EL (cell line): ENCODE measurements around the gene KRTAP12-2.
"Not testable (repeated sequence)": the region's sequence is repeated elsewhere in the genome, so short reads cannot be mapped to it uniquely, and the experiment has no call there.

ENCODE experiments used
- DNase-seq: peaks from one replicate; pipeline ENCODE4 v3.0.0-alpha.2; 2016

The KRTAP12-2 gene

DNA sequence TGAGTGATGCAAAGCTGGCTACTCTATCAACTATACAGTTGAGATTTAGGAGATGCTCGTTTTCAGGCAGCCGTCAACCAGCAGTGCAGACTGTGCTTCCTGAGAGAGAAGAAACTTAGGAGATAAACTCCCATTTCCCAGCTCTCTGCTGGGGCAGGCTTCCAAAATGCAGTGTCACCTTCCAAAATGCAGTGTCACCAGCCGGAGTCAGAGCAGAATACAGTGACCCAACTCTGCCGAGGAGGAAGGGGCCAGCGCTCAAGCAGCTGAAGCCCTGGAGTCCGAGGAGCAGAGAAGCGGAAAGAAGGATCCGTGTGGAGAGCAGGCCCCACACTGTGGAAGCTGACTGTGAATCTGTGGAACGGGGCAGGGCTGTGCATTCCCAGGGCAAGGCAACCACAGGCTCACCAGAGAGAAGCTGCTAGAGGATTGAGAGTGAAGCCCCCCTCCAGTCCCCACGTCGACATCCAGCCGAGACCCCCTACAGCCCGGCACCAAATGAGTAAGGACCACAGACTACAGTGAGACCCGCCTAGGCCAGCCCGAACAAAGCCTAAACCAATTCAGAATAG, 15.9 kb upstream of the KRTAP12-2 start:
- no peak for DNase-seq

DNA sequence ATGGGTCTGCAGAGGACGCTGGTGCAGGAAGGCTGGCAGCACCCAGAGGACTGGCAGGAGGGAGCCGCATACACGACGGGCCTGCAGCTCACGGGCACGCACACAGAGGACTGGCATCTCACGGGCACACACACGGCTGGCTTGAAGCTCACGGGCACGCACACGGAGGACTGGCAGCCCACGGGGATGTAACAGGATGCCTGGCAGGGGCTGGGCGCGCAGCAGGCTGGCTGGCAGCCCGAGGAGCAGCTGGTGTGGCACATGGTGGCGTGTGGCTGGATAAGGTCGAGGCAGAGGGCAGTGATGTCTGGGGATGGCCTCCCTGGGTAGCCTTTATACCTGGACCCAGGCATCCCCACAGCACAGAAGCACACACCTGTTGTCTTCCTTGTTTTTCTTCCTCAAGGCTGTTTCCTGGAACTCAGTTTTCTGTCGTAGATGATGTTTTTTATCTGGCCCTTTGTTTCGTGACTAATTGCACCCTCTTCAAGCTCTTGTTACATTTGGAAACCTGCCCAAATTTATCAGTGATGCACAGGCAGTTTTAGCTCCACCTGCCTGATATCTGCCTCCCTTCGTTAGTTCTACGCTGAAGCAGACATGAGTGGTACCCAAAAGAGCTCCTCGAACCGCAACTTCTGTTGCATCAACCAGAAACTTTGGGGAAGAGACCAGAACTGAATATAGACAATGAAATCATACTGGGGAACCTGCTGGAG, 15.3 kb upstream of the KRTAP12-2 start, which contains the start of gene KRTAP12-1:
TSS of gene KRTAP12-1 (minus strand) at position 303 of the 719 bp plus-strand sequence. CDS start at position 263, 40 bp downstream.
- no peak for DNase-seq

DNA sequence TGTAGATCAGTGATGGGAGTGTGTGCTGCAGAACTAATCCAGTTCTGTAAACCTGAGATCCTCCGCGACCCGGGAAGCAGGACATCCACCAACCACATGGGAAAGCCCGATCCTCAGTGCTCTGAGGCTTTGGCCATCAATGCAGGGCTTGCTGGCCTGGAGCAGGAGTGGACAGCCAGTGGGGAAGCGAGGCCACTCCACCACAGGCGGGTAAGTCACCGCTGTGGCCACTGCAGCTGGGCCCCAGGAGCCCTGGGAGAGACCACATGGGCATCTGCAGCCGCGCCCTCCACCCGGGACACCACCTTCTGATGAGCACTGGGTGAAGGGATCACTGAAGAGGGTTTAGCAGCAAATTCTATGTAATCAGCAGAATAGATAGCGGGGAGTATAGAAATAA, 14.4 kb upstream of the KRTAP12-2 start:
- no peak for DNase-seq

DNA sequence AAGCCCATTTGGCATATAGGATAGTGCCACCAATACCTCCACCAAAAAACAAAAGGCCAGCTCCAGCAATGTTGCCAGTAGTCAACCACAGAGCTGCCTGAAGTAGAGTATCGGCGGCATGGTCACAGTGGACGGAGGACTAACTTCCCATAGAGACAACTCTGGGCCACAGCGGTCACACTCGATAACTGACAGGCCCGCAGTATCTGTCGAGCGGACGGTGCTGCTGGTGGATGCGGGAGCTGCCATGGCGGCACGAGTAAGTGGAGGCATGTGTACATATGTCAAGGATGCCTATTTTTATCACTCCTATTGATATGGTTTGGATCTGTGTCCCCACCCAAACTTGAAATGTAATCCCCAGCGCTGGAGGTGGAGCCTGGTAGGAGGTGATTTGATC, 11.2 kb upstream of the KRTAP12-2 start:
- no peak for DNase-seq

DNA sequence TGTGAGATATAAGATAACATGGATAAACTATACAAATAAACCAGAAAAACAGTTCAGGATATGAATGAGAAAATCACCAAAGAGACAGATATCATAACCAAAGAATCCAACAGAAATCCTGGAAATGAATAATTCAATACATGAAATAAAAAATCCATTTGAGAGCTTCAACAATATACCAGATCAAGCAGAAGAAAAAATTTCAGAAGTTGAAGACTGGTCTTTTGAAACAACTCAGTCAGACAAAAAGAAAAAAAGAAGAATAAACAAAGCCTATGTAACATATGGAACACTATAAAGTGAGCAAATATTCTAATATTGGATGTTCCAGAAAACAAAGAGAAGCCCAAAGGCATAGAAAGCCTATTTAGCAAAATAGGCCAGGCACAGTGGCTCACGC, 5.2 kb upstream of the KRTAP12-2 start:
- no peak for DNase-seq

DNA sequence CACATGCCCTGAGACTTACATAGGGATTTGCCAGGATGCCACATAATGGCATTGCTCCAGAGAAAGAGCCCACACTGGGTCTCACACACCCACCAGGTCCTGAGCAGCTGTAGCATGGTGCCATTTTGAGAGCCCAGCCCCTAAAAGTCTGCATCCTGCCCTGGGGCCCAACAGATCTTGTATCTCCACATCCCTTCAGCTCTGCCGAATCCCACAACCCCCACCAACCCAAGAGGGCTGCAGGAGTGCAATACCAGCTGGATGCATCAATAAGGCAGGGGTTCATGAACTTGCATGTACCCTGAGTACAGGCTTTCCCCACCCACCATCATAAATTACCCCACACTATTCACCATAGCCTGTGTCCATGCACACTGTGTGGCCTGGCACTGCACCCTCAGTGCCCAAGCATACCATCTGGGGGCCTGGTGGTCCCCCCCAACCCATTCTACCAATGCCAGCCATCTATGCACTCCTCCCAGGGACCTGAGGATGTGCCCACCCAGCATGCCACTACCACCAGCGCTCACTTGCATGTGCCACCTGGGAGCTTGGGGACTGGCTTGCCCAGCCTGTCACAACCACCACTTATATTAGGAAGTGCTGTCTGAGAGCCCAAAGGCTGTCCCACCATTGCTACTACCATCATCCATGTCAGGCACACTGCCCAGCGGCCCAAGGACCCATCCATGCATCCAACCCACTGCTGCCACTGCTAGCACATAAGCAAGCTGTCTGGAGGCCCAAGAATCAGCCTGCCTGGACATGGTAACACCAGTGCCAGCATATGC, 4.1 kb upstream of the KRTAP12-2 start:
- DNase-seq: no peak

DNA sequence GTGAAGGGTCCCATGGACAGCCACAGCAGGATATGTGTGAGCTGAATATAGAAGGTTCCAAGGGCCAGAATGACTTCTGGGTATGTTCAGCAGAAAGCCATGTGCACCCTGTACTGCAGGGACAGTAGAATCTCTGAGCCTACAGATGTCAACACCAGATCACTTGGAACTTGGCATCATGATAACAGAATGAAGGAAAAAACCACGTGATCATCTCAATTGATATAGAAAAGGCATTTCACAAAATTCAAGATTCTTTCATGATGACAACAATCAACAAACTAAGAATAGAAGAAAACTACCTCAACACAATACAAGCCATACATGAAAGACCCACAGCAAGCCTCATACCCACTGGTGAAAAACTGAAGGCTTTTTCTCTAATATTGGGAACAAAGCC, 885 bp upstream of the KRTAP12-2 start:
- DNase-seq: no peak

DNA sequence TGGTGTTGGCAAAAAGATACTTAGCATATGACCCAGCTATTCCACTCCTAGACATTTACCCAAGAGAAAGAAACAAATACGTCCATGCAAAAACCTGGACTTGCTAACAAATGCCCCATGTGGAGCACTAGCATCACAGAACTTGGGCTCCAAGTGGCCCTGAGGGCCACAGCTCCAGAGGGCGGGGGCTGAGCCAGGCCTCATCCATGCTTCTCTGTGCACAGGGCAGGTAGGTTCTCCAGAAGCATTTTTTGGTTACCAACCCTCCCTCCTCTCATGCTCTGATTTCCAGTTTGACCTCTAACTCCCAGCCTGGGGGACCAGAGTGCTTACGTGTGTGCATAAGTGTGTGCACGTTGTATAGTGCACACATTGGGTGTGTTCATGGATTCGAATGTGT, 2.0 kb downstream of the KRTAP12-2 start:
- no peak for DNase-seq

DNA sequence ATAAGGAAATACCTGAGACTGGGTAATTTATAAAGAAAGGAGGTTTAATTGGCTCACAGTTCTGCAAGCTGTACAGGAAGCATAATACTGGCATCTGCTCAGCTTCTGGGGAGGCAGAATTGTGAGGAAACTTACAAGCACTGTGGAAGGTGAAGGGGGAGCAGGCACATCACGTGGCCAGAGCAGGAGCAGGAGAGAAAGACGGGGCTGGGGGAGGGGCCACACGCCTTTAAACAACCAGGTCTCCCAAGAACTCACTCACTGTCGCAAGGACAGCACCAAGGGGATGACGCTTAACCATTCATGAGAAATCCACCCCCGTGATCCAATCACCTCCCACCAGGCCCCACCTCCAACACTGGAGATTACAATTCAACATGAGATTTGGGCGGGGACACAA, 5.2 kb downstream of the KRTAP12-2 start:
- DNase-seq: not testable (repeated sequence)

DNA sequence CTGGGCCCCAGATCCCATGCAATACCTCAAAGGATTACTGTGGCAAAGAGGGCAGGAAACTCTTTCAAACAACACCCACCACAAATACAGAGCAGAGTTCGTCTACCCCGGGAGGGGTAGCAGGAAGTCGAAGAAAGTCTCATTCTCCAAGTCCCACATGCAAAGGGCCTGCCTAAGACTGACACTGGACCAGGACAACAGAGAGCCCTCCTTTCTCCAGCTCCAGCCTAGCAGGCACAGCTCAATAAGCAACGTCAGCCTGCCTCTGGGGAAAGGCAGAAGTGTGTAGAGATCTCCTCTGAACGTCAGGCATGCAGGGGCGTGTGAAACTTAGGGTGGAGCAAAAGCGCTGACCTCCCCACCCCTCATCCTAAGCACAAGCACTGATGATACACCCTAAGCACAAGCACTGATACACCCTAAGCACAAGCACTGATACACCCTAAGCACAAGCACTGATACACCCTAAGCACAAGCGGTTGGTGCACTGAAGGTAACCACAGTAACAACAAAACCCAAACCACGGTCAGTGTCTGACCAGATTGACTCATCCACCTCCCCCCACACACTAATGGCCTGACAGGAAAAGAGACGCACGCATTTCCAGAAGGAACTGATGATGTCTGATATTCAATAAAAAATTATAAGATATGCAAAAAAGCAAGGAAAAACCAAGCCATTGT, 7.7 kb downstream of the KRTAP12-2 start:
- DNase-seq: no peak

DNA sequence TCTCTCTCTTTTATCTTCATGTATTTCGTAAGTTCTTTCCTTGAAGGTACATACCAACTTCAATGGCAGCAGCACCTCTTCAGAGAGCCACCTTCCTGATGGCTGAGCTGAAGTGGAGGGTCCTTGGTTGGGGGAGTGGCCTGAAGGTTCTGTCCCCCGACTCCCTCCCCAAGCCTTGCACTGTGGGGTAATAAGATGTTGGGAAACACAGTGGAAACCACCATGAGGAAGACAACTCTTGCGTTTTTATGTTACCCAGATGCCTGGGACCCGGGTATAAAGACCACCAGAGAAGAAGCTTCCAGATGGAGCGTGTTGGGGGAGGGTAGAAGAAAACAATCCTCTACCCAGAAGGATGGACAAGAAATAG, 8.2 kb downstream of the KRTAP12-2 start:
- no peak for DNase-seq

DNA sequence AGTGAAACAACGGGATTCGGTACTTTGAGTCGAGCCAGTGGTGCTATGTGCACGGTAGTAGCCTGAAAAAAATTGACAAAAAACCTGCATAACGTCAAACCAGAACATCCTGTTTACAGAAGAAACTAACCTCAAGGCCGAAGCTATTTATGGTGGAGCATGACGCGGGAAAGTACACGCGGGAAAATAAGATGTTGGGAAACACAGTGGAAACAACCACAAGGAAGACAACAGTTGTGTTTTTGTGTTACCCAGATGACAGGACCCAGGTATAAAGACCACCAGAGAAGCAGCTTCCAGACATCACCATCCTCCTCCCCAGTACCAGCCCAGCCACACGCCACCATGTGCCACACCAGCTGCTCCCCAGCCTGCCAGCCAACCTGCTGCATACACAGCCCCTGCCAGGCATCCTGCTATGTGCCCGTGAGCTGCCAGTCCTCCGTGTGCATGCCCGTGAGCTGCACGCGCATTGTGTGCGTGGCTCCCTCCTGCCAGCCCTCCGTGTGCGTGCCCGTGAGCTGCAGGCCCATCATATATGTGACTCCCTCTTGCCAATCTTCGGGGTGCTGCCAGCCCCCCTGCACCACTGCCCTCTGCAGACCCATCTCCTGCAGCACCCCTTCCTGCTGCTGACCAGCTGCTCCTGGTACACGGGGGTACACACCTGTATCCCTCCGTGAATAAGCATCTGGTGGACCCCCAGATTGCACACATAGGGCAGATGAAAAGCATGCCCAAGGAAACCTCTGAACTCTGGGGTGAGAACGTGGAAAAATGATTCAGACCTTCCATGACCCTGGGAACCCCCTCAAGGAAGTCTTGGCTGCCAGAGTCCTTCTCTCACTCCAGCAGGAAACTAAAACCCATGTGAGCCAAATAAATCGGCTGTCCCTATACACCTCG, 8.8 kb downstream of the KRTAP12-2 start, which contains the start of gene KRTAP12-3:
TSS of gene KRTAP12-3 (plus strand) at position 298 of the 906 bp plus-strand sequence. CDS start at position 346, 48 bp downstream.
- DNase-seq: no peak

DNA sequence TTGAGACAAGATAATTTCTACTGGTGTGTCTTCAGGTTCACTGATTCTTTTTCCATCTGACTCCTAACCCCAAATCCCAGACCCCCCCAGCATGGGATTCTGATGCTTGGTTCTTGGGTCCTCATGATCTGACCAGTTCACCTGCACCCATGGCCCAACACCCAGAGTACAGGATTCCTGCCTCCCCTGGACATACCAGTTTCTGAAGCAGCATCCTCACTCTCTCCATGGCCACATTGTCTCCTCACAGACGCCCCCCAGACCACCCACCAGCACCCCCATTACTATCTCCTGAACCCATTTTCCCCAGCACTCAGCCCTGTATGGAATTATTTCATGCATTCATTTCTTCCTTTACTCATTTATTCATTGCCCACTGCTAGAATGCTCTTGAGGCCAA, 9.9 kb downstream of the KRTAP12-2 start:
- DNase-seq: no peak

DNA sequence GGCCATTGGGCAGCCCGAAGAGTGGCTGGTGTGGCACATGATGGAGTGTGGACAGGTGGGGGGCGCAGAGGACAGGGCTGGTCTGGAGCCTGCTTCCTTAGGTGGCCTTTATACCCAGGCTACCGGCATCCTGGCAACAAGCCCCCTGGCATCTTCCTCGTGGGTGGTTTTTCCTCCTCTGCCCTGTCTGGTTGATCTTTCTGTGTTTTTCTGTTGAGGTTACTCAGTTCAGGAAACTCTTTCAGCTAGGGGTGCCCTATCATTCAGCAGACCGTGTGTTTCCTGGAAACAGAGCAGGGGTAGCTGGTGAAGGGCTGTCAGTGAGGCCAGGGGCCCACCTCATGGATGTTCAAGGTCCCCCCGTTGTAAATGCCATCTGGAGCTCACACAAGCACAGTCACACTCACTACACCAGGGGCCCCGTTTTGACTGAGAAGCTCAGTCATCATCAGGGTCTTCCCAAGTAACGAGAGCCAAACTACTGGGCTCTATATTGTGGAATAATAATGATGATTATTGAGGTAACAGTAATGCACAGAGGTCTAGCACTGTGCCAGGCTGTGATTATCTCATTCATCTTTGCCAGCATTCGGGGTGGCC, 12.1 kb downstream of the KRTAP12-2 start, which contains the start of gene KRTAP12-4:
TSS of gene KRTAP12-4 (minus strand) at position 84 of the 600 bp plus-strand sequence. CDS start at position 39, 45 bp downstream.
- DNase-seq: no peak

DNA sequence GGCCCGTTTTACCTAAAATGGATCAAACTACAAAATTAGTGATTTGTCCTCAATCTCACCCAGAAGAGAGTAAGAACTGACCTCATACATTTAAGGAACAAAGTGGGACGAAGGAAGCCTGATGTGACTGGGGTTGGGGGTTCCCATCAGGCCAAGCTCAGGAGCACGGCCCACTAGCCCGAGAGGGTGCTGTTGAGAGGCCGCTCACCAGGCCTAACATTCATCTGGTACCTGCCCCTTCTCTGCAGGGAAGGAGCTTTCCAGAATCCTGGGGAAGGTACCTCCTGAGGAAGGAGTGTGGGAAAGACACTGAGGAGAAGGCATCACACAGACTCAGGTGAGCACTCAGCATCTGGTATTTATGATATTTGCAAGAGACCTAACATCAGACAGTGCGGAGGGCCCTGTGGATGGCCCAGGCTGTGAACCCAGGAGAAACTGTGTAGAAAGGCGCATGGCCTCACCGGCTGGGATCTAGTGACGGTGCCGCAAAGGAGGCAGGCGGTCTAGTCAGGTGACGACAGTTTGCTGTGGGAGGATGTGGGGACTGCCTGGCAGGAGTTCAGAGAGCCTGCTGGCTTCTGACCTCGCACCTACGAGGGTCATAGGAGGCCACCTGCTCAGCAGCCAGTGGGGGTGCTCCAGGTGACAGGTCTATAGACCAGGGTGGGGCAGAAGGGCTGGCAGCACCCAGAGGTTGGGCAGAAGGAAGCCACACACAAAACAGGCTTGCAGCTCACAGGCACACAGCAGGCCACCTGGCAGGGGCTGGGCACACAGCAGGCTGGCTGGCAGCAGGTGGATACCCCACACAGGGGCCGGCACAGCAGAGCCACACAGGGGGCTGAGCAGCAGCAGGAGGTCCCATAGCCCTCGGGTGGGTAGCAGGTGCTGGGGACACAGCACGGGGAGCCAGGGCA, 12.8 kb downstream of the KRTAP12-2 start:
- no peak for DNase-seq

DNA sequence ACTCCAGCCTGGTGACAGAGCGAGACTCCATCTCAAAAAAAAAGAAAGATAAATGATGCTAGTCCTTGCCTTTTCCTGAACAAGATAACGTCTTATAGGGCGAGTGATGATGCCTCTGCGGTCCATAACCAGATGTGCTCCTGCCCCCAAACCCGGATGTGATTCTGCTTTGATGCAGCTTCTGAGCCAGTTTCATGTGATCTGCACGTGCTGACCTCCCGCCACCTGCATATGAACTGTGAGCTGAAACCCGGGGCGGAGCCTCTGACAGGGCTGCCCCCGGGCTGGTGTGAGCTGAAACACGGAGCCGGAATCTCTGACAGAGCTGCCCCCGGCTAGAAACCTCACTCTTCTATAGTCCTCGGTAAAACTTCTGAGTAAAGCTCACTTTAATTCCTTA, 13.6 kb downstream of the KRTAP12-2 start:
- no peak for DNase-seq

DNA sequence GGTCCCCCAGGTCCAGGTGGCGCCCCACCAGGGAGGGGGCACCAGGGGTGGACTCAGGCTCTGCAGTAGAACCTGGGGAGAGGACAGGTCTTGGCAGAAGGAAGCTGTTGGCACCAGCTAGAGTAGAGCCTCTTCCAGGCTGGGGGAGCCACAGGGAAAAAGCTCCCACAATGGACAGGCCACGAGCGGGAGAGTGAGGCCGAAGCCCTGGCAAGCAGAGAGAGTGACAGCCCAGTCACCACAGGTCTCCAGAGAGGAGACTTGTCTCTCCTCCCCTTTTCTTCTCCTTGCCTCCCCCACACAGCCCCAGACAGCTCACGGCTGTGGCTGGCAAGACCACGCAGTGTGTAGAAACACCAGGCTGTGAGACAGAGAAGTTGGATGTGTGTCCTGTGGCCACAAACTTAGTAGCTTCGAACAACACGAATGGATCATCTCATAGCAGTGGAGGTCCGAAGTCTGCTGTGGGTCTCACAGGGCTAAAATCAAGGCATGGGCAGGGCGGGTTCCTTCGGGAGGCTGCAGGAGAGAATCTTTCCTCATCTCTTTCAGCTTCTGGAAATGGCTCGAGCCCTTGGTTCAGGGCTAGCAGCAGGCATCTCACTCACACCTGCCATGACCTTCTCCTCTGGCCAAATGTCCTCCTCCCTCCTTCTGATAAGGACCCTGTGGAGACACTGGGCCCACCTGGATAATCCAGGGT, 15.6 kb downstream of the KRTAP12-2 start:
- DNase-seq: no peak

DNA sequence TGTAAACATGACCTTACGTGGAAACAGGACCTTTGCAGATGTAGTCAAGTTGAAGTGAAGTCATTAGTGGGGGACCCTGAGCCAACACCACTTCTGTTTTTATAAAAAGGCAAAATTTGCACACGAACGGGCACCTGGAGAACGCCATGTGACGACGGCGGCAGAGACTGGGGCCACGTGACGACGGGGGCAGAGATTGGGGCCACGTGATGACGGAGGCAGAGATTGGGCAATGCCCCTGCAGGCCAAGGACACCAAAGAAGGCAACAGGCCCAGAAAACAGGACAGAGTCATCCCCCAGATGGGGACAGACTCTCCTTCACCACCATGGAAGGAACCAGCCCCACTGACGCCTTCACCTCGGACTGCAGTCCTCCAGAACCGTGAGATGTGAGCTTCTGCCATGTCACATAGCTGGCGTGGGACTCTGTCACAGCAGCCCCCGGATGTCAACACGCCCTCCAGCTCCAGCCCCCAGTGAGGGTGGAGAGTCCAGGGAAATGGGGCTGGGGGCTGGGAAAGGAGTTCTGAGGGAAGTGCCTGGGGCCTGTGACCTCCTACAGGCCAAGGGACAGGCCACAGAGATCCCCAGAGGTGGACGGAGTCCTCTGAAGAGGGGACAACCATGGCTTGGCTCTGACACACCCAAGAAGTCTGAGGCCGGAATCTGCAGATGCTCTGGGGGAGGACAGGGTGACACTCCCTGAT, 16.3 kb downstream of the KRTAP12-2 start:
- DNase-seq: no peak

DNA sequence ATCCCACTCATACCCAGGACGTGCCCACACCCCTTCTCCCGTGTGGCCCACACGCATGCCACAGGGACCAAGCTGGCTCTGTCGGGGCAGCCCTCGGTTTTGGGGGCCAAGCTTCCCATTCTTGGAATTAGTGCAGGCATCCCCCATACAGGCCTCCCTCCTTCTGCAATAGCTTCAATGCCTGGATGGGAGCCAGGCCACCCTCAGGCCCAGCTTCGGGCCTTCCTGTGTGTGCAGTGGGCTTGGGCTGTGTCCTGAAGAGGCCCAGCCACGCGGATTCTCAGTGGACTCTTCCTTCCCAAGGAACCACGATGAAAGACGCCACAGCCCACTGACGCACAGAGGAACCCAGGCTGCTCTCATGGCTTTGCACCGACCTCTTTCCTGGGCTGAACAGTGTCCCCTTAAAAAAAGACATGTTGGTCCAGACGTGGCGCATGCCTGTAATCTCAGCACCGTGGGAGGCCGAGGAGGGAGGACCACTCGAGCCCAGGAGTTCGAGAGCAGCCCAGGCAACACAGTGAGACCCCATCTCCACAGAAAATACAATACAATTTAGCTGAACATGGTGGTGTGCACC, 17.1 kb downstream of the KRTAP12-2 start:
- DNase-seq: no peak
